Right lobe of liver (tissue), 4 donors: ENCODE data around the gene CDC45.

Experiments
- CTCF ChIP-seq, 4 donors: fragments of 200-600 bp in 3 of 4; fragments of 450-650 bp in 1 of 4; IDR thresholded peaks; one replicate each; pipeline versions ENCODE4 v1.5.1 to v1.8.0; 2016 to 2022; ENCODE audit warnings: antibody characterized with exemption in 4 of 4, mild to moderate bottlenecking in 2 of 4
- POLR2A ChIP-seq: fragments of 450-650 bp; IDR thresholded peaks from one replicate; pipeline ENCODE4 v1.6.1; 2017; ENCODE audit warnings: antibody characterized with exemption, mild to moderate bottlenecking
- donor health status: DM: no; HTN: no; CAD: no.
- donor health status: DM: no; HTN: no; CAD: no.
- donor health status: DM: no; HTN: yes; CAD: no.

- no peak for TF ChIP-seq CTCF (IDR thresholded peaks at IDR 0.05)
- no peak for TF ChIP-seq POLR2A
These were observed 8.1 kb upstream of the CDC45 start for GRCh38 chr22:19471572-19471971.
